ENCODE results near the gene SLC25A21.

DNA sequence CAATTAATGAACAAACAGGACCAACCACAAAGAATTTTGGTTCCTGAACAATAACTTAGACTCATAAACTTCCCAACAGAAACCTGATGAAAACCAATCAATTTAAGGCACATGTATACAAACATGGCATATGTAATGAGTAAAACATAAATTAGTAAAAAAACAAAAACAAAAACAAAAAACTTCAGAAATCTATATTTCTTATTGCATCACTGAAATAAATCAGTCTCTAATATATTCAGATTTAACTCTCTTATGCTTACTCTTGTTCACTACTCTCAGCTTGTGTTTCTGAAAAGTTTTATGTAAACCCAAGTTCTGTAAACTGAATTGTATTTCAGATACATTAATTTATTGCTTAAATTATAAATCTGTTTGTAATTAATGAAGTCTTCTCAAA, 233.7 kb downstream of the SLC25A21 start:
- TF ChIP-seq, protein P1, sequence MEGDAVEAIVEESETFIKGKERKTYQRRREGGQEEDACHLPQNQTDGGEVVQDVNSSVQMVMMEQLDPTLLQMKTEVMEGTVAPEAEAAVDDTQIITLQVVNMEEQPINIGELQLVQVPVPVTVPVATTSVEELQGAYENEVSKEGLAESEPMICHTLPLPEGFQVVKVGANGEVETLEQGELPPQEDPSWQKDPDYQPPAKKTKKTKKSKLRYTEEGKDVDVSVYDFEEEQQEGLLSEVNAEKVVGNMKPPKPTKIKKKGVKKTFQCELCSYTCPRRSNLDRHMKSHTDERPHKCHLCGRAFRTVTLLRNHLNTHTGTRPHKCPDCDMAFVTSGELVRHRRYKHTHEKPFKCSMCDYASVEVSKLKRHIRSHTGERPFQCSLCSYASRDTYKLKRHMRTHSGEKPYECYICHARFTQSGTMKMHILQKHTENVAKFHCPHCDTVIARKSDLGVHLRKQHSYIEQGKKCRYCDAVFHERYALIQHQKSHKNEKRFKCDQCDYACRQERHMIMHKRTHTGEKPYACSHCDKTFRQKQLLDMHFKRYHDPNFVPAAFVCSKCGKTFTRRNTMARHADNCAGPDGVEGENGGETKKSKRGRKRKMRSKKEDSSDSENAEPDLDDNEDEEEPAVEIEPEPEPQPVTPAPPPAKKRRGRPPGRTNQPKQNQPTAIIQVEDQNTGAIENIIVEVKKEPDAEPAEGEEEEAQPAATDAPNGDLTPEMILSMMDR (IDR thresholded peaks at IDR 0.05 in 8 of 11, conservative IDR thresholded peaks at IDR 0.05 in 3 of 11) = no peak
- no peak for TF ChIP-seq POLR2A (IDR thresholded peaks at IDR 0.05)
- no peak for TF ChIP-seq POLR2AphosphoS5 (IDR thresholded peaks at IDR 0.05)
